GM18873 (cell line): Measurements from ENCODE around the gene KRTAP20-4.

Experiments
- ATAC-seq: cut with Tn5 transposase; IDR thresholded peaks from one replicate; pipeline ENCODE4 v1.9.1; 2021; ENCODE audit warnings: mild to moderate bottlenecking, moderate library complexity, moderate number of reproducible peaks; ENCODE audit not compliant: unreplicated experiment, low FRiP score

KRTAP20-4 gene

GRCh38 chr21:30646904-30647414 lies 26.5 kb downstream of the KRTAP20-4 start:
- no peak for ATAC-seq

- ATAC-seq, result no peak
These were observed 32.5 kb downstream of the KRTAP20-4 start for GRCh38 chr21:30652891-30653290.

- ATAC-seq, result no peak
These were observed 48.3 kb downstream of the KRTAP20-4 start for GRCh38 chr21:30668776-30669175.
